GM21619 (cell line): ENCODE results near the gene AK5.

Experiments used
- ATAC-seq: cut with Tn5 transposase; IDR thresholded peaks from one replicate; pipeline ENCODE4 v1.9.1; 2021; ENCODE audit not compliant: unreplicated experiment

AK5 gene

GRCh38 chr1:77348549-77348948 is 66.7 kb downstream of the AK5 start:
- no peak for ATAC-seq

GRCh38 chr1:77349275-77349674 is 67.5 kb downstream of the AK5 start:
- ATAC-seq, result no peak

- no peak for ATAC-seq
These were observed 68.4 kb downstream of the AK5 start for GRCh38 chr1:77350012-77350770.

- no peak for ATAC-seq
These were observed 72.7 kb downstream of the AK5 start for GRCh38 chr1:77354536-77354935.

- no peak for ATAC-seq
These were observed 73.2 kb downstream of the AK5 start for GRCh38 chr1:77355010-77355409.

GRCh38 chr1:77356136-77356535 is 74.3 kb downstream of the AK5 start:
- no peak for ATAC-seq

GRCh38 chr1:77360256-77360655 is 78.4 kb downstream of the AK5 start:
- no peak for ATAC-seq

- ATAC-seq, result no peak
These were observed 79.8 kb downstream of the AK5 start for GRCh38 chr1:77361621-77362020.

GRCh38 chr1:77370161-77370560 is 88.3 kb downstream of the AK5 start:
- no peak for ATAC-seq

- no peak for ATAC-seq
These were observed 88.9 kb downstream of the AK5 start for GRCh38 chr1:77370583-77371306.

GRCh38 chr1:77371396-77371795 is 89.6 kb downstream of the AK5 start:
- no peak for ATAC-seq

GRCh38 chr1:77373702-77374101 is 91.9 kb downstream of the AK5 start:
- ATAC-seq, result no peak

- ATAC-seq, result no peak
These were observed 93.7 kb downstream of the AK5 start for GRCh38 chr1:77375541-77375940.

- no peak for ATAC-seq
These were observed 94.2 kb downstream of the AK5 start for GRCh38 chr1:77375990-77376389.

- no peak for ATAC-seq
These were observed 97.1 kb downstream of the AK5 start for GRCh38 chr1:77378723-77379535.

GRCh38 chr1:77382366-77382765 is 100.5 kb downstream of the AK5 start:
- no peak for ATAC-seq

- no peak for ATAC-seq
These were observed 101.4 kb downstream of the AK5 start for GRCh38 chr1:77383236-77383635.

GRCh38 chr1:77385551-77385950 is 103.7 kb downstream of the AK5 start:
- ATAC-seq, result no peak

GRCh38 chr1:77386276-77386675 is 104.5 kb downstream of the AK5 start:
- ATAC-seq, result no peak

GRCh38 chr1:77387553-77387952 is 105.7 kb downstream of the AK5 start:
- no peak for ATAC-seq

- ATAC-seq, result no peak
These were observed 106.8 kb downstream of the AK5 start for GRCh38 chr1:77388661-77389060.

GRCh38 chr1:77392486-77392885 is 110.7 kb downstream of the AK5 start:
- ATAC-seq, result no peak
